ENCODE measurements around the gene WDR59. TPM values are rescaled to one million over a fixed set of nuclear protein-coding genes. Genes with fewer than 3 reads are reported as not detected.
"Not testable (repeated sequence)": the region's sequence is repeated elsewhere in the genome, so short reads cannot be mapped to it uniquely, and the experiment has no call there.

WDR59 gene
- polyA plus RNA-seq, 3 donors: 14.3 to 16.5 (median 14.6) TPM

DNA sequence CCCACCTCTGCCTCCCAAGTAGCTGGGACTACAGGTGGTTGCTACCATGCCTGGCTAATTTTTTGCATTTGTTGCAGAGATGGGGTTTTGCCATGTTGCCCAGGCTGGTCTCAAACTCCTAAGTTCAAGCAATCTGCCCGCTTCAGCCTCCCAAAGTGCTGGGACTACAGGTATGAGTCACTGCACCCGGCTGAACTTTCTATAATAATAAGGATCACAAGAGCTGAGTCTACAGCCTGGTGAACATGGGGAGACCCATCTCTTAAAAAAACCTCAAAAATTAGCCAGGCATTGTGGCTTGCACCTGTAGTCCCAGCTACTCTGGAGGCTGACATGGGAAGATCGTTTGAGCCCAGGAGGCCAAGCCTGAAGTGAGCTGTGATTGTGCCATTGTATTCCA lies 53.5 kb downstream of the WDR59 start:
- 86 to 94% (median 90%) methylated on average over 3 of the region's 3 CpGs for WGBS, 3 donors

DNA sequence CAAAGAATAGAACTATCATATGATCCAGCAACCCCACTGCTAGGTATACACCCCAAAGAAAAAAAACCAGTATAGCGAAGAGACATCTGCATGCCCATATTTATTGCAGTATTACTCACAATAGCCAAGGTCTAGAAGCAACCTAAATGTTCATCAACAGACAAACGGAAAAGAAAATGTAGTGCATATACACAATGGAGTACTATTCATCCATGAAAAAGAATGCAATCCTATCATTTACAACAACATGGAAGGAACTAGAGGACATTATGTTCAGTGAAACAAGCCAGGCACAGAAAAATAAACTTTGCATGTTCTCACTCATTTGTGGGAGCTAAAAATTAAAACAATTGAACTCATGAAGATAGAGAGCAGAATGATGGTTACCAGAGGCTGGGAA lies 55.3 kb downstream of the WDR59 start:
- WGBS, 3 donors: 96 to 100% (median 98%) methylated on average over 2 of the region's 2 CpGs
- H3K27ac ChIP-seq (ENCODE audit: low read depth, low read length): no peak overlapping the region

More for the DNA sequence above, 53.5 kb downstream of the WDR59 start:
- H3K27ac ChIP-seq (ENCODE audit: low read depth, low read length): no peak overlapping the region

- WGBS, 3 donors: 77 to 86% (median 80%) methylated on average over 3 of the region's 3 CpGs
- no peak overlapping the region for H3K27ac ChIP-seq (ENCODE audit: low read depth, low read length)
Observed at GRCh38 chr16:74926805-74927204, 58.1 kb downstream of the WDR59 start.

- whole genome bisulfite sequencing, 3 donors: 35 to 82% (median 81%) methylated on average over 10 of the region's 10 CpGs
- no peak overlapping the region for H3K27ac ChIP-seq (ENCODE audit: low read depth, low read length)
Observed at GRCh38 chr16:74923766-74924460, 61.0 kb downstream of the WDR59 start.

DNA sequence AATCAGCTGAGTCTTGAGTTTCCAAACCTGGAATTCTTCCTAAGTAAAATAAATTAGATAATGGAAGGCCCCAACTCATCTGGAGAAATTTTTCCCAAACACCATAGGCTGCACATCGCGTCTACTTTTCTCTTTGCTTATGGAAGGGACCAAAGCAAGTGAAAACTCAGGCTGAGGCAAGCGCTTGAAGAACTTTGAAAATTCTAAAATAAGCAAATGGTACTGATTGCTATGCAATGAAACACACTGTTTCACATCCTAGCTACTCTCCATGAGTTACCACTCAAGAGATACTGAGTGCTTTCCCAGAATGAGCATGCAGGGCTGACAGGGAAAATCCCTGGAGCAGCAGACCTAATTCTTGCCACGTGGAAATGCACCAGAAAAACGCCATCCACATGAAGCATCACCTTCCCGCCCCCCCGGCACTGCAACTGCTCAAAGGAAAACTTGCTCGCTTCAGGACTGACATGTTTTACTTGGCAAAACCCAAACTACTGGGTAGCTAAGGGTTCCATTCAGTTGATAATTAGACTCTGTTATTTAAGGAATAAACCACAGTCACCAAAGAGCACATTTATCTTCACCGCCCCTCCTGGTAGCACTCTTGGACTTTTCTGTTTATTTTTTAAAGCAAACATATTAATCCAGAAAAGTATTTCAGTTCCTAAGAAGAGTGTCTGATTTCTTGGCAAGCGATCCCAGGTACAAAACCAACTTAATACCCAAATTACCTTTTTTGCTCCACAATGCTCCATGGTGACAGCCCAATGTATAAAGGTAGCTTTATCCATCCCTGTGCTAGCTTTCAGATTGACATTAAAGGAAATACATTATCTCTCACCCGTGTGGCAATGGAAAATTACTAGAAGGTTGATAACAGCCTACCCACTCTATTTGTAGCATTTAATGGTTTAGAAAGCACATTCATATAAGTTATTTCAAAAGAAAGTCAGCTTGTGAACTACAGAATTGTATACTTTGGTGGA lies 62.5 kb downstream of the WDR59 start:
- 45 to 84% (median 81%) methylated on average over 11 of the region's 11 CpGs for WGBS, 3 donors
- no peak overlapping the region for H3K27ac ChIP-seq (ENCODE audit: low read depth, low read length)

DNA sequence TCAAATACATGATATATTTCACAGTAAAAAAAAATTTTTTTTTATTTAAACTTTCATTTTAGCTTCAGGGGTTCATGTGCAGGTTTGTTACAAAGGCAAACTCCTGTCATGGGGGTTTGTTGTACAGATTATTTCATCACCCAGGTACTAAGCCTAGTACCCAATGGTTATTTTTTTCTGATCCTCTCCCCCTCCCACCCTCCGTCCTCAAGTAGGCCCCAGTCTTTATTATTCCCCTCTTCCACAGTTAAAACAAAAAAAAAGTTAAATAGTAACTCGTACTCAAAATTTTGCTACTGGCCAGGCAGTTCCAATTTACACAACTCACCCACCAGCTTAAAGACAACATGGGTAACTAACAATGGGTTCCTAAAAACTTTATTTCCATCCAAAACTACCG lies 63.9 kb downstream of the WDR59 start:
- 87 to 93% (median 93%) methylated on average over 3 of the region's 3 CpGs for WGBS, 3 donors
- H3K27ac ChIP-seq (ENCODE audit: low read depth, low read length): no peak overlapping the region

DNA sequence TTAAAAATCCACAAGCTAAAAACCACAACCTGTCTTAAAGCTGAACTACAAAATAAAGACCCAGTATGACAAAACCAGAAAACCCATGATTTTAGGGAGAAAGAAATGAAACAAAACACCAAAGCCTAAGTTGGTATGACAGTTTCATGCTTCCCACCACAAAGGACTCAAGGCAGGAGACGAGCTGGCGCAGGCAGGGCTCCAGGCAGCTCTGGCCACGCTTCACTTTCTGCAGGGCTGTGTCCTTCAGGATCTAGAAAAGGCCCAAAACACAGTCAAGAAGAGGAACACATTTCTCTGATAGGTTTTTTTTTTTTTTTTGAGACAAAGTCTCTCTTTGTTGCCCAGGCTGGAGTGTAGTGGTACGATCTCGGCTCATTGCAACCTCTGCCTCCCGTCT lies 75.3 kb downstream of the WDR59 start:
- no peak overlapping the region for H3K27ac ChIP-seq (ENCODE audit: low read depth, low read length)
- WGBS, 3 donors: 93 to 98% (median 98%) methylated on average over 6 of the region's 6 CpGs

GRCh38 chr16:74908759-74909158 lies 76.2 kb downstream of the WDR59 start:
- 94 to 97% (median 95%) methylated on average over 7 of the region's 8 CpGs for WGBS, 3 donors
- H3K27ac ChIP-seq (ENCODE audit: low read depth, low read length): not testable (repeated sequence)

DNA sequence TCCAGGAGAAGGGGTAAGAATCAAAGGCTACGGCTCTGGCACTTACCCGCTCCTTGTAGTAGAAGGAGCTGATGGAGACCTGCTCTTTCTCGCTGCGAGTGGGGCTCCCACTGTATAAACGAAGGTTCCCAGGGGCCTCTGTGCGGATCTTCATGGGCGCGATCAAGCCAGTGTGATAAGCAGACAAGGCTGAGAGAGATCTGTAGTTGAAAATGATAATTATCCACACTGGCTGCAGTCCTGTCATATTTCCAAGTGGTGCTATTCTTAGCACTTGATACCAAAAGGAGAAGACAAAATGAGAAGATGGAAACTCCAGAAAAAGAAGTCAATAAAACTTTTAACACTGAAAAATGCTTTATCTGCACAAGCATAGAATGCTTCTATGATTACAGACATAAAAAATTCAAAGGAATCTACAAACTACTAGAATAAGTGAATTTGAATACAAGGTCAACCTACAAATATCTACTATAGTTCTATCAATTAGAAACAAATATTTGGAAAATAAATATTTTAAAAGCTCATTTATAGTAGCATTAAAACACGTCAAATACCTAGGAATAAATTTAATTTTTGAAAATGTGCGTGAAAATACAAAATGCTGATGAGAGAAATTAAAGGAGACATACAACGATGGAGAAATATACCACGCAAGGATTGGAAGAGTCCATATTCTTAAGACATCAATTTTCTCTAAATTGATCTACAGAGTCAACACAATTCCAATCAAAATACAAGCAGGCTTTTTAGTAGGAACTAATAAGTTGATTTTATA lies 80.8 kb downstream of the WDR59 start:
- H3K27ac ChIP-seq (ENCODE audit: low read depth, low read length): no peak overlapping the region
- WGBS, 3 donors: 96 to 97% (median 96%) methylated on average over 12 of the region's 12 CpGs

DNA sequence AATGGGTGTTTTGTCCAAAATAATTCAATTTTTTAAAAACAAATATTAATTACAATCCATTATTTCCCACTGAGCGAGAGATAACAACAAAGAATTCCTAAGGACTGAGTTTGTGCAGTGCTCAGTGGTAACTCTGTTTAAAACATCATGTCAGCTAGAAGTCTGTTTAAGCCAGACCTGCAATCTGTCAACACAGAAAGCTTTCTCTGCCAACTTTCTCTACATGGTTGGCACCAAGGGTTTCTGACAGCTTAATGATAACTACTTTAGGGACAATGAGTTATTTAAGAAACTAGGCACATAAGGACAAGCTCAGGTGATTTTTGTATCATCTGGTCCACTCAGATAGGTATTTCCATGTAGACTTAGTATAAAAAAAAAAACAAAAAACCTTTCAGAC lies 81.8 kb downstream of the WDR59 start:
- 21 to 96% (median 92%) methylated on average over 1 of the region's 1 CpG for WGBS, 3 donors
- H3K27ac ChIP-seq (ENCODE audit: low read depth, low read length): no peak overlapping the region

- H3K27ac ChIP-seq (ENCODE audit: low read depth, low read length): no peak overlapping the region
- WGBS, 3 donors: 84 to 89% (median 86%) methylated on average over 5 of the region's 5 CpGs
Observed at GRCh38 chr16:74902161-74902560, 82.8 kb downstream of the WDR59 start.

GRCh38 chr16:74901606-74902005 lies 83.3 kb downstream of the WDR59 start:
- 46 to 94% (median 91%) methylated on average over 4 of the region's 4 CpGs for WGBS, 3 donors
- H3K27ac ChIP-seq (ENCODE audit: low read depth, low read length): no peak overlapping the region

DNA sequence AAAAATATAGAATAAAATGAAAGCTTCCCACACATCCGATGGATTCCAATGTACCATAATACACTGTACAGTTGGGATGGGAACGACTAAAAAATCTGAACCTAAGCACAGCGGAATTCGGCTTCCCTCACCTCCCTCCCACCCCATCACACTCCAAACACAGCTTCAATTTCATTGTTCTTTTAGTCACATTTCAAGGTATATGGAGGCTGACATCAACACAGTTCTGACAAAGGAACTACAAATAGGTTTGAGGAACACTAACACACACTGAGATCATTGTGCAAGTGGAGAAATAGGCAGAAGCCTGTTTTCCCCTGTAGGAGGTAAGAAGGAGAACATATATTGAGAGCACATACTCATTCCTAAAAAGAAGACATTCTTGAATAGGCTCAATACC lies 85.1 kb downstream of the WDR59 start:
- WGBS, 3 donors: 94 to 95% (median 95%) methylated on average over 4 of the region's 4 CpGs
- H3K27ac ChIP-seq (ENCODE audit: low read depth, low read length): no peak overlapping the region

- 84 to 92% (median 91%) methylated on average over 8 of the region's 8 CpGs for WGBS, 3 donors
- no peak overlapping the region for H3K27ac ChIP-seq (ENCODE audit: low read depth, low read length)
Observed at GRCh38 chr16:74898659-74899058, 86.3 kb downstream of the WDR59 start.

DNA sequence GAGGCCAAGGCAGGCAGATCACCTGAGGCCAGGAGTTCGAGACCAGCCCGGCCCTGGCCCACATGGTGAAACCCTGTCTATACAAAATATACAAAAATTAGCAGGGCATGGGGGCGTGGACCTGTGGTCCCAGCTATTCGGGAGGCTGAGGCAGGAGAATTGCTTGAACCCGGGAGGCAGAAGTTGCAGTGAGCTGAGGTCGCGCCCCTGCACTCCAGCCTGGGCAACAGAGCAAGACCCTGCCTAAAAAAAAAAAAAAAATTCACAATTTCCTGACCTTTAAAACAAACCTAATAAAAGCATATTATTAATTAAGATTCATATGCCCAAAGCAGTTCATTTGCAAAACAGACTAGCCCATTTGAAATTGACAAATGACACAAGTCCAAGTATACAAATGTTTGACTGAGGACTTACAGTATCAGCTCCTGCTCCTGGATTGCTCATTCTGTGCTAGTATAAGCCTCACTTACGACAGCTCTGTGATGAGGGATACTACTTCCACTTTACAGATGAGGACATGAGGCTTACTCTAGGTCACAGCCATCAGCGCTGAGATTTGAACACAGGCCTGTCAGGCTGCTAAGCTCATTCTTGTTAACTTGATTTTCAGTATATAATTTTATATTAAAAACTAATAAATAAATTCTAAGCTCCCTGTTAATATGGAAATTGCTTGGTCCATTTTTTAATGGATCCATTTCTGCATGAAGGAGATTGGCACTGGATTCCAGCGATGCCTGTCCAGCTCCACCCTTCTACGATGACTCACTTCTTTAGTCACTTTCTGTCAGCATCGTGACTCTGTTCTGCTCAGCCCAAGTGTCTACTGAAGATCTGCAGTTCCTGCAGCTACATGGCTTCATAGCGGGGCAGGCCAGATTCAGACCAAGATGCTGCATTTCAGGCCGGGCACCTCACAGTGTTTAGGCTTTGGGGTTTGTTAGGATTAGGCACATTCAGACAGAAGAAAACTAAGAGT lies 88.2 kb downstream of the WDR59 start:
- no peak overlapping the region for H3K27ac ChIP-seq (ENCODE audit: low read depth, low read length)
- 89 to 96% (median 94%) methylated on average over 14 of the region's 14 CpGs for WGBS, 3 donors

DNA sequence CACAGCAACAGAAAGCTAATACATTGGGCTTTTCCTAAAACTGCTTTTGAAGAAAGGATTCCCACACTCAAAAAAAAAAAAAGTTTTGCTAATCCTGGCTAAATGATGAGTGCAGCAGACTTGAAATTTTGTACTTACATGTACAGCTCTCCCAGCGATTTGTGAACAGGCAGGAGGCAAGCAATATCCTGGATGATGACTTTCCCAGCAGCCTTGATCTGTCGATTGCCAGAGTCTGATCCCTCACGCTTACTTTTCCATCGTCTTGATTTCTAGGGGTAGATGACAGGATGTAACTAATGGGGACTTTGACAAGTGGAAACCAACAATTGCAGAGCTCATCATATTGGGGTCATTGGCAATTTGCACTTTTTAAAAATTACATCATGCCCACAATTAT lies 91.4 kb downstream of the WDR59 start:
- 82 to 93% (median 86%) methylated on average over 4 of the region's 4 CpGs for WGBS, 3 donors
- no peak overlapping the region for H3K27ac ChIP-seq (ENCODE audit: low read depth, low read length)

DNA sequence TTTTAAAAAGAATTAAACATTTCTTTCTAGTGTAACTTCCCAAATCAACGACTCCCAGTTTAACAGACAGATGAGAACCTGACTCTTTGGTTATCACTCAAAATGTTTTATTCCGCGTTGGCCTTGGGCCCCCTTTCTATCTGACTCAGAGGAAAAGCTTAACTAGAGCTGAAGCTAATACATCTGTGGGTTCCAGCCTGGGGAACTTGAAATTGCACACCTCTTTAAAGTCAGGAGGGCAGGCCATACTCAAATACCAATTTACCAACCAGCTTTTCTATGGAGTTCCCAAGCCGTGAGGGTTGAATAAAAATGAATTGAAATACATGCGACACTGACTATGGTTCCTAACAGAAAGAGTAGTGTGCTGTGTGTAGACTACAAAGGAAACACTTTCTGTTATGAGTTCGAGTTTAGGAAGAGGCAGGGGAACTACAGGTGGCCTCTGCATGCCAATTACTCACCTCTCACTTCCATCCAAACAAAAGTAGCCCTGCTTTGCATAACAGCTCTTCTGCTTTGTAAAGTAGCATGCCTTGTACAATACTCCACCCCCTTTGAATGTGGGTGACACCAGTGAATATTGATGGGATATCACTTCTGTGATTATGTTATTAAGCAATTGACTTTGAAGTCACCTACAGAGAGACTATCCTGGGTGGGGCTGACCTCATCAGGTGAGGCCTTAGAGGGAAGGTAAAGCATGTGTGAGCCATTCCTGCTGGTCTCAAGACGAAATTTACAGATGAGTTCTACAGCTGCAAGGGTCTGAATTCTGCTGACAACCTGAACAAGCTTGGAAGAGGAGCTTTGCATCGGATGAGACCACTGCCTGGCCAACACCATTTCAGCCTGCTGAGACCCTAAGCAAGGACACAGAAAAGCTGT lies 92.1 kb downstream of the WDR59 start:
- no peak overlapping the region for H3K27ac ChIP-seq (ENCODE audit: low read depth, low read length)
- WGBS, 3 donors: 75 to 88% (median 87%) methylated on average over 8 of the region's 8 CpGs

All from adipose tissue (tissue), 3 donors.